Activated CD4-positive, alpha-beta T cell treated with anti-CD3 and anti-CD28 coated beads, Interleukin-2, amount 50 U/mL, for 16 hours (primary cell): ENCODE data around the gene UCN3.
A peak's percentile ranks its signal among the peaks of the same experiment; 100 is the strongest.
"Not testable (repeated sequence)": the region's sequence is repeated elsewhere in the genome, so short reads cannot be mapped to it uniquely, and the experiment has no call there.

ENCODE experiments used
- DNase-seq: peaks from one replicate; pipeline ENCODE4 v3.0.0-alpha.2; 2020

UCN3 gene

GRCh38 chr10:5369362-5370158, 4.8 kb downstream of the UCN3 start:
- no peak for DNase-seq

GRCh38 chr10:5370493-5371352, 6.0 kb downstream of the UCN3 start:
- no peak for DNase-seq

GRCh38 chr10:5373307-5373706, 8.5 kb downstream of the UCN3 start:
- no peak for DNase-seq

GRCh38 chr10:5373891-5374611, 9.3 kb downstream of the UCN3 start:
- DNase-seq: no peak

- no peak for DNase-seq
Measured at GRCh38 chr10:5376450-5376849, 11.7 kb downstream of the UCN3 start.

GRCh38 chr10:5379202-5379601, 14.4 kb downstream of the UCN3 start:
- not testable (repeated sequence) for DNase-seq

GRCh38 chr10:5380395-5380794, 15.6 kb downstream of the UCN3 start:
- not testable (repeated sequence) for DNase-seq

- DNase-seq: no peak
Measured at GRCh38 chr10:5381187-5381586, 16.4 kb downstream of the UCN3 start.

- no peak for DNase-seq
Measured at GRCh38 chr10:5385224-5385623, 20.5 kb downstream of the UCN3 start.

- peak; percentile 38 for DNase-seq
Measured at GRCh38 chr10:5387169-5387568, 22.4 kb downstream of the UCN3 start.

- DNase-seq: no peak
Measured at GRCh38 chr10:5390607-5391205, 25.9 kb downstream of the UCN3 start.

- DNase-seq: no peak
Measured at GRCh38 chr10:5391790-5392189, 27.0 kb downstream of the UCN3 start.

- DNase-seq: no peak
Measured at GRCh38 chr10:5393529-5393928, 28.8 kb downstream of the UCN3 start.

GRCh38 chr10:5395168-5395567, 30.4 kb downstream of the UCN3 start:
- DNase-seq: no peak

GRCh38 chr10:5396556-5397300, 32.0 kb downstream of the UCN3 start:
- DNase-seq: no peak

GRCh38 chr10:5399332-5399731, 34.6 kb downstream of the UCN3 start:
- DNase-seq: no peak

- DNase-seq: no peak
Measured at GRCh38 chr10:5400468-5401240, 35.9 kb downstream of the UCN3 start.

- no peak for DNase-seq
Measured at GRCh38 chr10:5402798-5403197, 38.0 kb downstream of the UCN3 start.

- DNase-seq: no peak
Measured at GRCh38 chr10:5404208-5405041, 39.7 kb downstream of the UCN3 start, which contains the start of gene TUBAL3. Gene TUBAL3 (minus strand): TSS chr10:5404828. CDS start chr10:5404792, 36 bp downstream.

GRCh38 chr10:5406918-5407317, 42.2 kb downstream of the UCN3 start:
- DNase-seq: no peak
